ENCODE results near the gene HEATR9.
A peak's percentile ranks its signal among the peaks of the same experiment; 100 is the strongest.

The HEATR9 gene

DNA sequence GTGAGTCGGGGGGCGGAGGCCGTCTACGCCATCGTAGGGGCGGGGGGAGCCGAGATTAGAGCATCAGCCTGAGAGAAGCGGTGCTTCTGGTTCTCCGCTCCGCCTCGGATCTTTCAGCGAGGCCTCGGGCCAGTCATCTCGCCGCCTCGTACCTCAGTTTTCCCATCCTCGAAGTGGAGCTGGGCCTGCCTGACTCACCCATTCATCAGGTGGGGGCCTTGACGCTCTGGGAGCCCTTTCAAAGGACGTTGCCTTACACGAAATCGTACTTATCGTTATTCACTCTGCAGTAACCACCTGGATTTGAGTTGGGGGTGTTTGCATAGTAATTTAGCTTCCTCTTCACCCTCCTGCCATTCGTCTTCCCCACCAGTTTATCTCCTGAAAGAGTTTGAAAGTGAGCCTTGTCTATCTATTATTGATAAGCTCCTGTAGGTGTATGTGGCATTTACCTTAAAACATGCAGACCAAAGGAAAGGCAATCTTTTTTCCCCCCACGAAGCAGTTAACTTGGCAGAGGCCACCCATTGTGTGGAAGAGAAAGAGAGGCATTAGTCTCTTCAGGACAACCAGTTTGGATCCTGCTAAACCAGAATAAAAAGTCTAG, 58.7 kb downstream of the HEATR9 start:
- no peak for DNase-seq (ENCODE audit: low read depth)

DNA sequence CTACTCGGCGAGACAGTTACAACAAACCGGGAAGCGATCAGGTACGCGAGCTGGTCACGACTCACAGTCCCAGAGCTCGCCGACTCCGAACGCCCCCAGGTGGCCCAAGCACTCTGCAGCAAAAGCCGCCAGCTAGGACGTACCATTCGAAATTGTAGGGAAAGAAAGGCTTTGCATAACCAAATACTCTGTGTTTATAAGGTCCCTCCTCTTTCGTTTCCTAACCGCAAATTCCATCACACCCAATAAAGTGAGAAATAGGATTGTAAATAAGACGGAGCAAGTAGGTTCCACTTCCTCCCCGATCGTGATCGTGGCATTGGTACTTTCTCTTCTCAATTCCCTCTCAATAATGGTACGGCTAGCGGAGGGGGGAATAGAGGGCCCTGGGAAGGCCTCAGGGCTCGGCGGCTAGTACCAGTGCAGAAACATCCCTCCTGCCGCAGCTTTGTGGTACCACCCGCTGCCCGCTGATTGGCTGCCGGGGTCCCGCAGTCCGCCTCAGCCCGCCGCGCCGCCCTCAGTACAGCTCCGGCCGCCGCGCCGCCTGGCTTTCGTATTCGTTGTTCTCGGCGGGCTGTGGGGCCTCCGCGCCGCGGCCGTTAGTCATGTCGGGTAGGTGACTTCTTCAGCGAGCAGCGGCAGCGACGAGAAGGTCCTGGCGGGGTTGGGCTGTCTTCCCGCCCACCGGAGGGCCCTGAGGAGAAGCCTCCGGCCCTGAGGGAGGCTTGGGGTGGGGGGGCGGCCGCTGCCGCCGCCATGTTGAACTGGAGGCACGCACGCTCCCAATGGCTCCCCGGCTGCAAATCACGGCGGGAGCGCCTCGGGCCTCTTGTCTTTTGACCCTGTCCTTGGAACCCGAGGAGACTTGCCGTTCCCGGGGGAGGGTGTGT, 59.5 kb downstream of the HEATR9 start, which contains the start of gene TAF15:
TSS of gene TAF15 (plus strand) at position 523 of the 893 bp plus-strand sequence. CDS start at position 609, 86 bp downstream.
- peak; percentile 94 for DNase-seq (ENCODE audit: low read depth)

DNA sequence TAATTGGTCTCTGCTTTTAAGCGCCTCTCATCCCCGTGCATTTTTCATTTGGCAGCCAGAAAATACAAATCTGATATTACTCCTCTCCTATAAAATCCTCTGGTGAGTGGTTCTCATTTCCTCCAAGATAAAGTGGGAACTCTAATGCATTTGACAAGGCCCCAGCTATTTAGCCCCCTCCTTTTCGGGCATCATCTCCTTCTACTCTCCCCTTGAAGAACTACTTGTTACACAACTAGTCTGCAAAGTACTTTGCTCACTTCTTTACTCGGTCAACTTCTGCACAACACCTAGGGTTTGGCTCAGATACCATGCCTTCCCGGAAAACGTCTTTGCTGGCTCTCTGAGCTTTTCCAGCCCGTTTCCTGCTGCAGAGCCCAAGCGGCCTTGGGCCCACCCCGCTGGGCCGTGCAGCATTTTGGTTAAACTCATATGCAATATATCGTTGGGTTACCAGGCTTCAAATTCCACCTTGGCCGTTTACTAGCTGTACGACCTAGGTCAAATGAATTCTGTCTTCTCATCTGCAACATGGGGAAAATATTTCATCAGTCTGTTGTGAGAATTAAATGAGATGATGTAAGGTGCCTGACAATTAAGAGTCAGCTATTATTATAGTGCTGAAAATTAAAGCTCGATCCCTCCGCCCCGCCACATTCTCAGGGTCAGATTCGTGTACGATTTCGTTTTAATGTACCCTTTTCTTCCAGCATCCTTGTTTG, 60.3 kb downstream of the HEATR9 start:
- no peak for DNase-seq (ENCODE audit: low read depth)

DNA sequence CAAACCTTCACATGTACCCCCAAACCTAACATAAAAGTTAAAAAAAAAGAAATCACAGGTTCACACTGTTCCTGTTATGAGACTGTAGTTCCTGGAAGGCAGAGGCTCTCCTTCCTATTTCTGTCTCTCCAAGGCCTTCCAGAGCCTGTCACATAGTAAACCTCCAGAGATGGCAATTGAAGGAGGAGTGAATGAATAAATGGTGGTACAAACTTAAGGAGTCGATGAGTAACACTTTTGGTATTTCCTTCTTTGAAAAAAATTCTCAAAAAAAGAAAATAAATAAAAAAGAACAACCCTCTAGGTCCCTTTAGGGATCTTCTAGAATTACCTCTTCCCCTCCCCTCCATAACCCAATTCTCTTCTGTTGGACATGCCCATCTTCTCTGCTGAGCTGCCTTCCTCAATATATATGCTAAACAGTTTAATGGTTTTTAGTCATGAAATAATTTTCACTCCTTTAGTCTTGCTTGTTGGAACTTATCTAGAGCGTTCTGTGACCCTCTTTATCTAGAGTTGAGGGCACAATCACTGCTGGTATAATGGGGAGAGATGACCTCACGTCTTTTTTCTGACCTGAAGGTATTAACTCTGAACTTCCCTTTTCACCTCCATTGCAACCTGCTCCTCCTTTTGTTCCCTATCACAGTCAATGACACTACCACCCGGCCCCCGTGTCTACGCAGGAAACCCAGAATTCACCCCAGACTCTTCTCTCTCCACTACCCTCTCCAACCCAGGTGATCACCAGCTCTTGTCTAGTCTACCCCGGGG, 61.1 kb downstream of the HEATR9 start:
- DNase-seq (ENCODE audit: low read depth): no peak
